Activated naive CD4-positive, alpha-beta T cell treated with anti-CD3 and anti-CD28 coated beads for 36 hours (primary cell): ENCODE data around the gene ARHGAP23. TPM values are rescaled to one million over a fixed set of nuclear protein-coding genes. Genes with fewer than 3 reads are reported as not detected.
"Not testable (repeated sequence)": the region's sequence is repeated elsewhere in the genome, so short reads cannot be mapped to it uniquely, and the experiment has no call there.

Source experiments
- CTCF ChIA-PET: fragments of 350-600 bp; sonication (Branson Sonifier 250); formaldehyde crosslinking; loops from one replicate; lab custom pipeline; 2021; ENCODE audit warnings: antibody characterized with exemption; lab: Charles Lee
- DNase-seq: peaks from one replicate; pipeline ENCODE4 v3.0.0-alpha.2; 2020
- H3K27ac Mint-ChIP-seq: one replicate; pipeline ENCODE4 v1.8.0; 2021; ENCODE audit warnings: mild to moderate bottlenecking, mixed read lengths
- H3K27me3 Mint-ChIP-seq: one replicate; pipeline ENCODE4 v1.8.0; 2021; ENCODE audit warnings: low read depth, mixed read lengths
- H3K36me3 Mint-ChIP-seq: one replicate; pipeline ENCODE4 v1.8.0; 2021; ENCODE audit warnings: low read depth, mixed read lengths
- H3K4me1 Mint-ChIP-seq: one replicate; pipeline ENCODE4 v1.8.0; 2021; ENCODE audit warnings: low read depth, mixed read lengths
- H3K4me3 Mint-ChIP-seq: one replicate; pipeline ENCODE4 v1.8.0; 2021; ENCODE audit warnings: mild to moderate bottlenecking, moderate library complexity, mixed read lengths
- H3K9me3 Mint-ChIP-seq: one replicate; pipeline ENCODE4 v1.8.0; 2021; ENCODE audit warnings: mixed read lengths
- intact Hi-C: fragments of 100-400 bp; cut with micrococcal nuclease; formaldehyde crosslinking; loops from one replicate; pipeline ENCODE4 v1.15.1; 2023
- total RNA-seq, 2 experiments: library from RNA; stranded (reverse); gene quantifications; one replicate each; pipeline ENCODE4 v1.2.3, GENCODE V29; 2021

The ARHGAP23 gene
- total RNA-seq, 2 experiments from 2014 or later, result 0.52 to 1.0 TPM

DNA sequence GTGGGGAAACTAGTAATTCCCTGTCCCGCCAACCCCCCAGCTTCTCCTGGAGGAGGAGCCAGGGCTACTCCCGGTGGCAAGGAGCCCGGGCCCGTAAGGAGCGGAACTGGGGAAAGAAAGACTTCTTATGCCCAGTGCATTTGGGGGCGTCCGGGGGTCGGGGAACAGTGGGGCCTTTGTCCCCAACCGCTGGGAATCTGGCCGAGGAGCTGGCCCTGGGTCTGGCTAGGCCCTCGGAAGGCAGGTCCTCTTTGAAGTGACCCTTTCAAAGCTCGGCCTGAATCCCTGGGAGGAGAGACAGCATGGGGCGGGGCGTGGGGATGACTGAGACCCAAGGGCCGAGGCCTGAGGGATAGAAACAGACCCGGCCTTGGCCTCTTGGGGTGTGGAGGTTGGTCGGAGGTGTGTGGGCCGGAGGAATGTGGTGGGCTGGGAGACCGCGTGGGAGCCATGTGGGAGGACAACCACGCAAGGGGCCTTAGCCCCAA is 6.0 kb downstream of the ARHGAP23 start:
- no peak for DNase-seq
- no peaks in the 10 kb centered on the region for H3K36me3 Mint-ChIP-seq
- H3K4me3 Mint-ChIP-seq, result no peak overlapping the region
- CTCF ChIA-PET, result no interaction called here
- H3K27me3 Mint-ChIP-seq, result peaks cover 4% of the 10 kb centered on the region
- intact Hi-C loops, result no loop called here
- no peak overlapping the region for H3K27ac Mint-ChIP-seq
- peaks cover 2% of the 10 kb centered on the region for H3K4me1 Mint-ChIP-seq
- H3K9me3 Mint-ChIP-seq, result no peaks in the 10 kb centered on the region

DNA sequence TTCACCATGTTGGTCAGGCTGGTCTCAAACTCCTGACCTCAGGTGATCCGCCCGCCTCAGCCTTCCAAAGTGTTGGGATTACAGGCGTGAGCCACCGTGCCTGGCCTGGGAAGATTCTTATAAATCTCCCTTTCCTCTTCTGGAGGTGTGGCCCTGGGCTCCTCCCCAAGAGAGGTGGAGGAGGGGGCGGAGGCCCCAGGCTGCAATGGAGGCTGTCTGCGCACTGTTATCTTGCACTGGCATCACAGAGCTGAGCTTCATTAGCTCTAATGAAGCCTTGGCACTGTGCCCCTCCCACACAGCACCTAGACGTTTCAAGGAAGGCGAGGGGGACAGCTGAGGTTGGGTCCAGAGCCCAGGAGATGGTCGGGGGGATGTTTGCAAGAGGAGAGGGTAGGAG is 7.5 kb downstream of the ARHGAP23 start:
- no peak overlapping the region for H3K4me3 Mint-ChIP-seq
- intact Hi-C loops, result no loop called here

DNA sequence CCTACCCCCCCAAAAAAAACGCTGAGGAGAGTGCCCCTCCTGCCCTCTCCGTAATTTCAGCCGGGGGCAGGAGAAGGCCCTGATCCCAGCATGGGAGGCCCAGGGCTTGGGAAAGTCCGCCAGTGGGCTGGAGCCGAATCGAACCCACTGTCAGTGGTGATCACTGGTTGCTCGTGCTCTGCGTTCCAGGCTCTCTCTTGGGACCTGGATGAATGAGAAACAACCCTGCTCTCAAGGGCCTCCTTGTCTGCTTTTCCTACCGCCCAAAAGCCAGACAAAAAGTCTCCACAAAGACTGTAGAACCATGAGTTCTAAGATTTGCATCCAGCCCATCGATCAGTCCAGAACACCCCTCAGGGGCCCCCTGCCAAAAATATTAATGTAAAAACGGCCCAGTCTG is 8.1 kb downstream of the ARHGAP23 start:
- Mint-ChIP-seq H3K36me3 (no peaks in the 10 kb centered on the region), H3K27me3 (no peaks in the 10 kb centered on the region), H3K9me3 (no peaks in the 10 kb centered on the region), H3K27ac (no peak overlapping the region), H3K4me3 (no peak overlapping the region), H3K4me1 (no peaks in the 10 kb centered on the region)
- DNase-seq, result no peak
- CTCF ChIA-PET, result no interaction called here
- intact Hi-C loops, result no loop called here

More for the DNA sequence above, 7.5 kb downstream of the ARHGAP23 start:
- no peaks in the 10 kb centered on the region for H3K27me3 Mint-ChIP-seq
- CTCF ChIA-PET, result interaction anchor here (1.2 kb wide), 1 partner anchor 12 kb away, joined by 3 read pairs; no protein-coding TSS in a partner anchor
- no peaks in the 10 kb centered on the region for H3K4me1 Mint-ChIP-seq
- no peak overlapping the region for H3K27ac Mint-ChIP-seq
- H3K9me3 Mint-ChIP-seq, result no peaks in the 10 kb centered on the region
- H3K36me3 Mint-ChIP-seq, result no peaks in the 10 kb centered on the region
- DNase-seq, result no peak

DNA sequence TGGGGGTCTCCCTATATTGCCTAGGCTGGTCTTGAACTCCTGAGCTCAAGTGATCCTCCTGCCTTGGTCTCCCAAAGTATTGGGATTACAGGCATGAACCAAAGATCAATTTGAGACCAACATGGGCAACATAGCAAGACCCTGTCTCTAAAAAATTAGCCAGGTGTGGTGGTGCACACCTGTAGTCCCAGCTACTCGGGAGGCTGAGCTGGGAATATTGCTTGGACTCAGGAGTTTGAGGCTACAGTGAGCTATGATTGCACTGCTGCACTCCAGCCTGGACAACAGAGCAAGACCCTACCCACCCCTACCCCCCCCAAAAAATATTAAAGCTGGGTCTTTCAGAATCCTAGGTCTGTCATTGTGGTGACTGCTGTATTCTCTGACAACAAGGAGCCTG is 9.0 kb downstream of the ARHGAP23 start:
- intact Hi-C loops, H3K9me3 Mint-ChIP-seq, H3K4me3 Mint-ChIP-seq, H3K27me3 Mint-ChIP-seq, DNase-seq, H3K27ac Mint-ChIP-seq, H3K4me1 Mint-ChIP-seq, H3K36me3 Mint-ChIP-seq: not testable (repeated sequence)
- CTCF ChIA-PET, result interaction anchor here (0.7 to 1.5 kb wide), 3 partner anchors 14 to 88 kb away, joined by 3 to 4 read pairs (median 4); no protein-coding TSS in a partner anchor

DNA sequence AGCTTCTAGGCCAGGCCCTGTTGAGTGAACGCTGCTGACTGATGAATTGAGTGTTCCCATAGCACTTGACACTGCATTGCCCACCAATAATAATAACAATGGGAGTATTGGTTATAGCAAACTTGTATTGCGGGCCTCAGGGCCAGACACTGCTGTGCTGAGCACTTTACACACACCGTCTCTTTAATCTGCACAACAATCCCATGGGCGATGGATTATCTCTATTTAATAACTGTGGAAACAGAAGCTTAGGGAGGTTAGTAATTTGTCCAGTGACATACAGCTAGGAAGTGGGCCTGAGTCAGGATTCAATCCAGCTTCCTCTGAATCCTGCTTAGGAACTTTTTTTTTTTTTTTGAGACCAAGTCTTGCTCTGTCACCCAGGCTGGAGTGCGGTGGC is 11.2 kb downstream of the ARHGAP23 start:
- Mint-ChIP-seq H3K27me3 (no peaks in the 10 kb centered on the region), H3K36me3 (no peaks in the 10 kb centered on the region), H3K4me3 (no peak overlapping the region)

GRCh38 chr17:38440614-38441397 is 12.5 kb downstream of the ARHGAP23 start:
- CTCF ChIA-PET, result interaction anchor here (1.3 kb wide), 1 partner anchor 43 kb away, joined by 5 read pairs; no protein-coding TSS in a partner anchor
- H3K36me3 Mint-ChIP-seq, result no peaks in the 10 kb centered on the region
- no peaks in the 10 kb centered on the region for H3K27me3 Mint-ChIP-seq
- intact Hi-C loops, result no loop called here
- DNase-seq, result no peak
- no peak overlapping the region for H3K27ac Mint-ChIP-seq
- H3K9me3 Mint-ChIP-seq, result no peaks in the 10 kb centered on the region
- H3K4me3 Mint-ChIP-seq, result no peak overlapping the region
- H3K4me1 Mint-ChIP-seq, result peaks cover 3% of the 10 kb centered on the region

More for the DNA sequence above, 11.2 kb downstream of the ARHGAP23 start:
- Mint-ChIP-seq H3K4me1 (peaks cover 3% of the 10 kb centered on the region), H3K9me3 (no peaks in the 10 kb centered on the region), H3K27ac (no peak overlapping the region)
- no peak for DNase-seq
- intact Hi-C loops, result no loop called here
- CTCF ChIA-PET, result interaction anchor here (1.3 kb wide), 1 partner anchor 45 kb away, joined by 5 read pairs; no protein-coding TSS in a partner anchor

- CTCF ChIA-PET, result interaction anchor here (0.7 kb wide), 1 partner anchor 93 kb away, joined by 3 read pairs; no protein-coding TSS in a partner anchor
- Mint-ChIP-seq H3K9me3 (no peaks in the 10 kb centered on the region), H3K4me1 (peaks cover 3% of the 10 kb centered on the region), H3K27ac (no peak overlapping the region), H3K27me3 (no peaks in the 10 kb centered on the region), H3K36me3 (no peaks in the 10 kb centered on the region), H3K4me3 (no peak overlapping the region)
- DNase-seq, result no peak
- intact Hi-C loops, result no loop called here
Measured at GRCh38 chr17:38441429-38442061, 13.3 kb downstream of the ARHGAP23 start.

DNA sequence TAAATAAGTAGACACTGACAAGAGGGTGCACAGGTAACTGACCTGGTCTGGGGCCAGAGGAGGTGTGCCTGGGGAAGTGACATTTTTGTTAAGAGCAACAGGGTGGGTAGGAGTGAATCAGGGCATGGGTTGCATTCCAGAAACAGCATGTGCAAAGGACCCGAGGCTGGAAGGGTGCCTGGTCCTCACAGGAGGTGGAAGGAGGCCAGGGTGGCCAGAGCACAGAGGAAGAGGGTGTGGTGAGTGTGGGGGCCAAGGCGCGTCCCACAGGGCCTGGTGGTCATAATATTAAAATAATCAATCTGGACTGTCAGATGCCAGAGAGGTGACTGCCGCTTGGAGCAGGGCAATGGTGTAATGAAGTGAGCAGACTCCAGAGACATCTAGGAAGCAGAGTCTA is 14.3 kb downstream of the ARHGAP23 start:
- Mint-ChIP-seq H3K4me1 (peaks cover 3% of the 10 kb centered on the region), H3K36me3 (no peaks in the 10 kb centered on the region), H3K27me3 (no peaks in the 10 kb centered on the region), H3K4me3 (no peak overlapping the region), H3K9me3 (no peaks in the 10 kb centered on the region), H3K27ac (no peak overlapping the region)
- DNase-seq, result no peak
- CTCF ChIA-PET, result no interaction called here
- intact Hi-C loops, result no loop called here

GRCh38 chr17:38443356-38444031 is 15.2 kb downstream of the ARHGAP23 start:
- H3K4me3 Mint-ChIP-seq, result no peak overlapping the region
- H3K36me3 Mint-ChIP-seq, result no peaks in the 10 kb centered on the region
- CTCF ChIA-PET, result interaction anchor here (0.6 to 1.2 kb wide), 7 partner anchors 15 to 224 kb away, joined by 3 to 5 read pairs (median 3); no protein-coding TSS in a partner anchor
- no peaks in the 10 kb centered on the region for H3K27me3 Mint-ChIP-seq
- no peak for DNase-seq
- H3K4me1 Mint-ChIP-seq, result peaks cover 3% of the 10 kb centered on the region
- H3K9me3 Mint-ChIP-seq, result no peaks in the 10 kb centered on the region
- intact Hi-C loops, result loop anchor here (1.0 kb wide), 2 partner anchors 20 to 42 kb away; no protein-coding TSS in a partner anchor
- no peak overlapping the region for H3K27ac Mint-ChIP-seq

- Mint-ChIP-seq H3K36me3 (no peaks in the 10 kb centered on the region), H3K27ac (no peak overlapping the region), H3K4me3 (no peak overlapping the region), H3K27me3 (no peaks in the 10 kb centered on the region), H3K4me1 (peaks cover 3% of the 10 kb centered on the region), H3K9me3 (no peaks in the 10 kb centered on the region)
- DNase-seq, result peak; percentile 73
- CTCF ChIA-PET, result interaction anchor here (0.6 to 1.3 kb wide), 9 partner anchors 14 to 223 kb away, joined by 3 to 5 read pairs (median 3); no protein-coding TSS in a partner anchor
- intact Hi-C loops, result loop anchor here (1.0 kb wide), 2 partner anchors 21 to 41 kb away; no protein-coding TSS in a partner anchor
Measured at GRCh38 chr17:38444151-38444550, 15.9 kb downstream of the ARHGAP23 start.

DNA sequence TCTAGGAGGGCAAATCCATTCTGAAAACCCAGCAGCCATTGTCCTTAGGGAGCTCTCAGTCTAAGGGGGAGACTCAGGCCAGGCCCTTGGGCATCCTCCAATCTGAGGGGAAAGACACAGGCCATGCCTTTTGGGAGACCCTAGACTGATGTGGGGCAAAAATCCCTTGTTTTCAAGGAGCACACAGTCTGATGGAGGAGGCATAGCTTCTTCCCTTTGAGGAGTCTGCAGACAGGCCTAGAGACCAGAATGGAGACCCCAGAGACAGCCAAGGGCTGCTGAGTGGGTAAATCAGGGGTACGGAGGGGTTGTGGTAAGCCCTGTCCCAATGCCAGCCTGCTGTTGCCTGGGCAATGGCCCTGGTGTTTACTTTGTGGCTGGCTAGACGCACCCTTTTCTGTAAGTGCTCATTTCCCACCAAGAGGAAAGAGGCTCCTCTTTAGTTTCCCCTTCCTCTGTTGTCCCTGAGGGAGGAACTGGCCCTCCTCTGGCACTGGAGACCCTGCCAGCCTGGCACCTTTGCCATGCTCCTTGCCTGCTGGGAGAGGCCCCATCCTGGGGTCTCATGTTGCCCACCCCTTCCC is 19.3 kb downstream of the ARHGAP23 start:
- H3K4me1 Mint-ChIP-seq, result peaks cover 7% of the 10 kb centered on the region

More for the DNA sequence above, 19.3 kb downstream of the ARHGAP23 start:
- DNase-seq, result no peak
- Mint-ChIP-seq H3K36me3 (no peaks in the 10 kb centered on the region), H3K27me3 (peaks cover 14% of the 10 kb centered on the region), H3K9me3 (no peaks in the 10 kb centered on the region), H3K4me3 (no peak overlapping the region), H3K27ac (no peak overlapping the region)
- intact Hi-C loops, result no loop called here
- CTCF ChIA-PET, result interaction anchor here (0.7 to 1.5 kb wide), 2 partner anchors 38 to 219 kb away, joined by 4 read pairs; no protein-coding TSS in a partner anchor
